Bronchial smooth muscle cell (primary cell): Measurements from ENCODE around the gene LSM11. TPM values are rescaled to one million over a fixed set of nuclear protein-coding genes. Genes with fewer than 3 reads are reported as not detected.

Experiments
- total RNA-seq: library from RNA; depleted of rRNA; stranded (reverse); fragments of >200 nt; gene quantifications from 2 replicates; pipeline ENCODE4 v1.2.1, GENCODE V29; 2014

Gene LSM11
- total RNA-seq: 1.7 and 1.9 TPM in 2 replicates

DNA sequence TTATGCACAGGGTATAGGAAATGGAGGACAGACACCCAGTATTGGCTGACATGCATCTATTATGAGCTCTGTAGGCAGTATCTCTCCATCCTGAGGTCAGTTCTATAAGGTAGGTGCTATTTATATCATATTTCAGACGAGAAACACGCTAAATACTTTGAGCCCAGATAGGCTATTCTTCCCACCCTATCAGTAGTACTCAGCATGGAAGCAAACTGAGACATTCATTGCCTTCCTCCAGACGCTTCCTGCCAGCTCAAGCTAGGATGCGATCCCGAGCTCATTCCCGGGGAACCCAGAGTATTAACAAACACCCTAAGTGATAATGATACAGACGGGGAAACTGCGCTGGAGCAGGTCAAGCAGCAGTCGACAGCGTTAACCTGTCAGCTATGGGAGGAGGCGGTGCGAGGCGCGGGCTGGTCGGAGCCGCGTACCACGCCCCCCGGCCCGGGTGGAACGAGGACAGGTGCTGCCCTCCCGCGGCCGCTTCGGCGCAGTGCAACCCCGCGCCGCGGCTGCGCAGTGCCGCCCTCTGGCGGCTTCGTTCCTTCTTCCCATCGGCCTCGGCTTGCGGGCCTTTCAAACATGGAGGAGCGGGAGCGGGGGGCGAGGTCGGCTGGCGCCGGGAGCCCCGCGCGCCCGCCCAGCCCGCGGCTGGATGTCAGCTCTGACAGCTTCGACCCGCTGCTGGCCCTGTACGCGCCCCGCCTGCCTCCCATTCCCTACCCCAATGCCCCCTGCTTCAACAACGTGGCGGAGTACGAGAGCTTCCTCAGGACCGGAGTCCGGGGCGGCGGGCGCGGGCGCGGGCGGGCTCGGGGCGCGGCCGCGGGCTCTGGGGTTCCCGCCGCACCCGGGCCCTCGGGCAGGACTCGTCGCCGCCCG is at the start of gene LSM11:
TSS of gene LSM11 (plus strand) at position 550 of the 888 bp plus-strand sequence. CDS start at position 589, 39 bp downstream.

DNA sequence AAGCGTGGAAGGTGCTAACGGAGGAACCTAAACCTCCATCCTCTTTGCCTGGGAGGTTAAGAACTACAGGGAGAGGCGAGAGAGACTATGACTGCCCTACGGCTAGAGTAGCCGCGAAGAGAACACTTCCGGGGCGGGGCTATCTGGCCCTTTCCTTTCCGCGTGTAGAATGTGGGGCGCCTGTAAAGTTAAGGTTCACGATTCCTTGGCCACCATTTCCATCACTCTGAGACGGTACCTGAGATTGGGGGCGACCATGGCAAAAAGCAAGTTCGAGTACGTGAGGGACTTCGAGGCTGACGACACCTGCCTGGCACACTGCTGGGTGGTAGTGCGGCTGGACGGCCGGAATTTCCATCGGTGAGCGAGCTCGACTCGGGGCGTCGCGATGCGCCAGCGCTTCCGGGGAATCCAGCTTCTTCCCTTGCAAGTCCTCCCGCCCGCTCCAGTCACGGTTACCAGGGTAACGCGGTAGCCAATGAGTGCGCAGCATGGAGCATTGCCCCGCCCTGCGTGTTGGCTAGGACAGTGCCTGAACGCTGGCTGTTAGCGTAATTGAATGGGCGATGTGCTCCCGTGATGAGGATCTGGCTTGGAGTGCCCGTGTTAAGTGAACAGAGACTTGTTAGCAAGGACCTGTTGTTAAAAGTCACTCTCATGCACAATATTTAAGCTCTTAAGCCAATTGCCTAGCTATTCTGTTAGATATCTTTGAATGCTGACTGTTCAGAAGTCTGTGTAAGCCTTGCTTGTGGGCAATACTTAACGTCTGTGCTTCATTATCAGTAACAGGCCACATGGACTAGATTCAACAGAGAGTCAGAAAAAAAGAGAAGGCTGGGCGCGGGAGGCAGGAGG is 12.0 kb upstream of the LSM11 start, which contains the start of gene THG1L:
TSS of gene THG1L (plus strand) at position 149 of the 858 bp plus-strand sequence. CDS start at position 170, 21 bp downstream.

Other genes starting within 250 kb of the LSM11 start
- gene ADAM19, start 167.9 kb upstream of the LSM11 start, total RNA-seq: 4.9 and 5.8 TPM in 2 replicates
- 0.16 TPM in 1 of 2 replicates, not detected in the other for gene SOX30, start 91.3 kb upstream of the LSM11 start, total RNA-seq
- not detected in 2 replicates for gene C5orf52, start 72.2 kb upstream of the LSM11 start, total RNA-seq
- gene THG1L, start 12.3 kb upstream of the LSM11 start, total RNA-seq: 43.0 and 56.4 TPM in 2 replicates
- 71.2 and 75.0 TPM in 2 replicates for gene CLINT1, start 115.4 kb downstream of the LSM11 start, total RNA-seq